Upper lobe of left lung (tissue), 6 donors: ENCODE measurements around the gene IGHMBP2. TPM values are rescaled to one million over a fixed set of nuclear protein-coding genes. Genes with fewer than 3 reads are reported as not detected.
"Not testable (repeated sequence)": the region's sequence is repeated elsewhere in the genome, so short reads cannot be mapped to it uniquely, and the experiment has no call there.

Experiments
- ATAC-seq, 2 donors: fragments of 200-7000 bp; cut with Tn5 transposase; one replicate each; pipeline ENCODE4 v1.9.1; 2022; ENCODE audit warnings: mild to moderate bottlenecking in 2 of 2, moderate library complexity in 2 of 2; ENCODE audit not compliant: low FRiP score in 2 of 2
- DNase-seq, 2 donors: peaks; one replicate each; pipeline ENCODE4 v3.0.0-alpha.2; 2019 to 2020
- H3K27ac ChIP-seq, 4 donors: fragments of 200-600 bp; sonication (generic); one replicate each; pipeline ENCODE4 v1.5.1; 2016 to 2019
- H3K27me3 ChIP-seq, 4 donors: fragments of 200-600 bp; sonication (generic); one replicate each; pipeline ENCODE4 v1.5.1; 2017 to 2019
- H3K36me3 ChIP-seq, 4 donors: fragments of 200-600 bp; sonication (generic); one replicate each; pipeline ENCODE4 v1.5.1; 2016 to 2019
- H3K4me1 ChIP-seq, 4 donors: fragments of 200-600 bp; sonication (generic); one replicate each; pipeline ENCODE4 v1.5.1; 2018 to 2019
- H3K4me3 ChIP-seq, 4 donors: fragments of 200-600 bp; sonication (generic); one replicate each; pipeline ENCODE4 v1.5.1; 2017 to 2019; ENCODE audit warnings: mild to moderate bottlenecking in 2 of 4, moderate library complexity in 1 of 4
- H3K9me3 ChIP-seq, 4 donors: fragments of 200-600 bp; sonication (generic); one replicate each; pipeline ENCODE4 v1.5.1; 2018 to 2019
- EP300 ChIP-seq, 4 donors: sonication (generic); formaldehyde crosslinking; IDR thresholded peaks; one replicate each; pipeline ENCODE4 v1.5.1; 2017; ENCODE audit warnings: antibody characterized with exemption in 4 of 4, control low read depth in 2 of 4
- POLR2A ChIP-seq, 4 donors: fragments of 450-650 bp; IDR thresholded peaks; one replicate each; pipeline ENCODE4 v1.5.1; 2016 to 2017; ENCODE audit warnings: antibody characterized with exemption in 4 of 4, mild to moderate bottlenecking in 2 of 4
- POLR2AphosphoS5 ChIP-seq, 2 donors: sonication (generic); formaldehyde crosslinking; IDR thresholded peaks; one replicate each; pipeline ENCODE4 v1.5.1; 2017; ENCODE audit warnings: antibody characterized with exemption in 2 of 2
- WGBS, 2 donors: methylation state at CpG; one replicate each; pipeline ENCODE4 v1.1.5; 2017 to 2018; 5-methylcytosine and 5-hydroxymethylcytosine counted together
- total RNA-seq, 6 donors: library from RNA; depleted of rRNA in 4 of 6; stranded (reverse); fragments of >200 nt in 4 of 6; gene quantifications; one replicate each; pipeline versions ENCODE4 v1.1.0 to v1.2.1, GENCODE V29; 2016 to 2021
- TF ChIP-seq, protein P1 (sequence below), 6 experiments: fragments of 450-650 bp in 4 of 6; fragments of 200-600 bp in 2 of 6; sonication (generic) in 2 of 6; IDR thresholded peaks; one replicate each; pipeline ENCODE4 v1.5.1; 2016 to 2019; ENCODE audit warnings: antibody characterized with exemption in 6 of 6
- donor health status: DM: no; HTN: no; CAD: no; lungs with moderate emphysema.
- donor health status: DM: no; HTN: yes; CAD: no; lungs with severe emphysema.

The IGHMBP2 gene
- total RNA-seq, 6 donors from 2014 or later: 11.7 to 84.9 (median 18.9) TPM

DNA sequence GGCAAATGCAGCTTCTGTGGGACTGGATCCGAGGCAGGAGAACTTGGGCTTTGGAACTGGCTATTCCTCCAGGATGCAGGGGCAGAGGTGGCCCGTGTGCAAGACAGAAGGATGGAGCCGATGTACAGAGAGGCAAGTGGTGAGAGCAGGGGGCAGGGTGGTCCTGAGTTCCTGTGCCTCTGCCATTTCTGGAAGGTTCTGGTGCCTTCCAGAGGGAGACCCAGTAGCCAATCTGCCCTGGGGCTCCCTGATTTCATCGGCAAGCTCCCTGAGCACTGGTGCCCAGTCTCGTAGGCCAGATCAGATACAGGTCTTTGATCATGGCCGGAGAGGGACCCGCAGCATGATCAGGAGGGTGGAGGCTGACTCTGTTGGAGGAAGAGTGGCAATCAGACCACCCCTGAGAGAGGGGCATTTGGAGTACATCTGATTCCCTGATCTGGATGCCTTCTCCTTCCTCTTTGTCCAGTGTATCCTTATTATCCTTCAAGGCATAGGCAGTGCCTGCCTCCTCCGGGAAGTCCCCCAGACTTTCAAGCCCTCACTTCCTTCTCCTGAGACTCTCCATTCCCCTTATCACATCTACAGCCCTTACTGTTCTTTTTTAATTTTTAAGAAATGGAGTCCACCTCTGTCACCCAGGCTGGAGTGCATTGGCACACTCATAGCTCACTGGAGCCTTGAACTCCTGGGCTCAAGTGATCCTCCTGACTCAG lies 67.4 kb downstream of the IGHMBP2 start:
- H3K27ac ChIP-seq: no peak overlapping the region
- H3K4me3 ChIP-seq: no peak overlapping the region
- H3K4me1 ChIP-seq: no peaks in the 10 kb centered on the region
- DNase-seq (peak in 1 of 2 donors; percentile 4), ATAC-seq (no peak)
- TF ChIP-seq, protein P1, sequence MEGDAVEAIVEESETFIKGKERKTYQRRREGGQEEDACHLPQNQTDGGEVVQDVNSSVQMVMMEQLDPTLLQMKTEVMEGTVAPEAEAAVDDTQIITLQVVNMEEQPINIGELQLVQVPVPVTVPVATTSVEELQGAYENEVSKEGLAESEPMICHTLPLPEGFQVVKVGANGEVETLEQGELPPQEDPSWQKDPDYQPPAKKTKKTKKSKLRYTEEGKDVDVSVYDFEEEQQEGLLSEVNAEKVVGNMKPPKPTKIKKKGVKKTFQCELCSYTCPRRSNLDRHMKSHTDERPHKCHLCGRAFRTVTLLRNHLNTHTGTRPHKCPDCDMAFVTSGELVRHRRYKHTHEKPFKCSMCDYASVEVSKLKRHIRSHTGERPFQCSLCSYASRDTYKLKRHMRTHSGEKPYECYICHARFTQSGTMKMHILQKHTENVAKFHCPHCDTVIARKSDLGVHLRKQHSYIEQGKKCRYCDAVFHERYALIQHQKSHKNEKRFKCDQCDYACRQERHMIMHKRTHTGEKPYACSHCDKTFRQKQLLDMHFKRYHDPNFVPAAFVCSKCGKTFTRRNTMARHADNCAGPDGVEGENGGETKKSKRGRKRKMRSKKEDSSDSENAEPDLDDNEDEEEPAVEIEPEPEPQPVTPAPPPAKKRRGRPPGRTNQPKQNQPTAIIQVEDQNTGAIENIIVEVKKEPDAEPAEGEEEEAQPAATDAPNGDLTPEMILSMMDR (IDR thresholded peaks at IDR 0.05): no peak
- TF ChIP-seq POLR2AphosphoS5 (IDR thresholded peaks at IDR 0.05) (no peak), EP300 (IDR thresholded peaks at IDR 0.05) (no peak), POLR2A (IDR thresholded peaks at IDR 0.05) (no peak)
- 78 to 86% methylated on average over 8 of the region's 8 CpGs for WGBS, 2 donors
- H3K36me3 ChIP-seq: no peaks in the 10 kb centered on the region
- no peaks in the 10 kb centered on the region for H3K9me3 ChIP-seq
- H3K27me3 ChIP-seq: no peaks in the 10 kb centered on the region

DNA sequence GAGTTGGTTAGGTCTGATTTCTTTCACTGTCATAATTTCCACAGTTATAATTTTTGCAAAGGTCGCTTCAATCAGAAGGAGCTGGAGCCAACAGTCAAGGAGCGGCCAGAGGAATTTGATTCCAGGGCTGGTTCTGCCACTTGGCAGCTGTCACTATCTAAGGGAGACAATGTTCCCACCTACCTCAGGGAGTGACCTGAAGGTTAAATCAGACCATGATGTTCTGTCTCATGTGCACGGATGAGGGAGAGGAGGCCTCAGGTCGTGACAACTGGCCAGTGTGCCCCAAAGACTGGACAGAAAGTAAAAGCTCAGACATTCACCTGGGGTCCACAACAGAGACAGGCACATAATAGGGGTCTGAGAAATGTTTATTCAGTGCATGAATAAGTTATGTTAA lies 69.5 kb downstream of the IGHMBP2 start:
- WGBS, 2 donors: 59 to 70% methylated on average over 4 of the region's 4 CpGs
- H3K4me1 ChIP-seq: no peaks in the 10 kb centered on the region
- no peak overlapping the region for H3K4me3 ChIP-seq
- H3K27ac ChIP-seq: no peak overlapping the region
- no peaks in the 10 kb centered on the region for H3K27me3 ChIP-seq
- no peaks in the 10 kb centered on the region for H3K36me3 ChIP-seq
- ATAC-seq (no peak), DNase-seq (peak in 1 of 2 donors; percentile 7)
- TF ChIP-seq, protein P1 (IDR thresholded peaks at IDR 0.05): no peak
- TF ChIP-seq POLR2A (IDR thresholded peaks at IDR 0.05): no peak
- TF ChIP-seq EP300 (IDR thresholded peaks at IDR 0.05): no peak
- no peak for TF ChIP-seq POLR2AphosphoS5 (IDR thresholded peaks at IDR 0.05)
- H3K9me3 ChIP-seq: no peaks in the 10 kb centered on the region

DNA sequence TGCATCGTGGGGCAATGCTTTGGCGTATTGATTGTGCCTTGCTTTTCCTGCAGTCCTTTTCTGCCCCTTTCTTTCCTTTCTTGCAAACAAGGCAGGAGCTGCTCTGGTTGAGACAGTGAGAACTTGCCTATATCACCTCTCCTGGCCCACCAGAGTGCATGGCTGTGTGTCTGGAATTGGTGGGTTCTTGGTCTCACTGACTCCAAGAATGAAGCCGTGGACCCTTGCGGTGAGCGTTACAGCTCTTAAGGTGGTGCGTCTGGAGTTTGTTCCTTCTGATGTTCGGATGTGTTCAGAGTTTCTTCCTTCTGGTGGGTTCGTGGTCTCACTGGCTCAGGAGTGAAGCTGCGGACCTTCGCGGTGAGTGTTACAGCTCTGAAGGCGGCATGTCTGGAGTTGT lies 70.0 kb downstream of the IGHMBP2 start:
- not testable (repeated sequence) for ATAC-seq, H3K36me3 ChIP-seq, H3K27me3 ChIP-seq, H3K27ac ChIP-seq, H3K4me3 ChIP-seq, H3K9me3 ChIP-seq, H3K4me1 ChIP-seq
- peak in 1 of 2 donors; percentile 3 for DNase-seq
- 92% methylated on average over 12 of the region's 12 CpGs for WGBS, 2 donors

DNA sequence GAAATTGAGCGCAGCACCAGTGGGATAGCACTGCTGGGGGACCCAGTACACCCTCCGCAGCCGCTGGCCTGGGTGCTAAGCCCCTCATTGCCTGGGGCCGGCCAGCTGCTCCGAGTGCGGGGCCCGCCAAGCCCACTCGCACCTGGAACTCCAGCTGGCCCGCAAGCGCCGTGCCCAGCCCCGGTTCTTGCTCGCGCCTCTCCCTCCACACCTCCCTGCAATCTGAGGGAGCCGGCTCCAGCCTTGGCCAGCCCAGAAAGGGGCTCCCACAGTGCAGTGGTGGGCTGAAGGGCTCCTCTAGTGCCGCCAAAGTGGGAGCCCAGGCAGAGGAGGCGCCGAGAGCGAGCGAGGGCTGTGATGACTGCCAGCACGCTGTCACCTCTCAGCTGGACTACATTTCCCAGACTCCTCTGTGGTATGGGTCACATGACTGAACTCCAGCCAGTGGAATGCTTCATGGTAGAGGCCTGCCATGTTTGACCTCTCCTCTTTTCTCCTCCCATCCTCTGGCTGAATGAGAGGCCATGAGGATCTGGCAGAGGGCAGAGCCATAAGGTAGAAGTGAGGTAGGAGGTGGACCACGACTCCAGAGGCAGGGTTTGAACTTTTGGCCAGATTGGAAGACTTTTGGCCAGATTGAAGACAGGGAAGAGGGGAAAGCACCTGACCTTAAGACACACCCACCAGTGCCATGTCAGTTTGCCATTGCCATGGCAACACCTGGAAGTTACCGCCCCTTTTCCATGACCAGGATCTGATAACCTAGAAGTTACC lies 70.9 kb downstream of the IGHMBP2 start:
- DNase-seq: peak; percentile 17 to 74
- ATAC-seq: no peak
- H3K4me1 ChIP-seq: no peaks in the 10 kb centered on the region
- WGBS, 2 donors: 94 to 98% methylated on average over 2 to 23 of the region's 23 CpGs
- no peak overlapping the region for H3K4me3 ChIP-seq
- no peaks in the 10 kb centered on the region for H3K27me3 ChIP-seq
- no peaks in the 10 kb centered on the region for H3K9me3 ChIP-seq
- H3K27ac ChIP-seq: no peak overlapping the region
- TF ChIP-seq POLR2AphosphoS5 (IDR thresholded peaks at IDR 0.05): no peak
- TF ChIP-seq, protein P1 (IDR thresholded peaks at IDR 0.05): no peak
- no peak for TF ChIP-seq EP300 (IDR thresholded peaks at IDR 0.05)
- TF ChIP-seq POLR2A (IDR thresholded peaks at IDR 0.05): no peak
- no peaks in the 10 kb centered on the region for H3K36me3 ChIP-seq

DNA sequence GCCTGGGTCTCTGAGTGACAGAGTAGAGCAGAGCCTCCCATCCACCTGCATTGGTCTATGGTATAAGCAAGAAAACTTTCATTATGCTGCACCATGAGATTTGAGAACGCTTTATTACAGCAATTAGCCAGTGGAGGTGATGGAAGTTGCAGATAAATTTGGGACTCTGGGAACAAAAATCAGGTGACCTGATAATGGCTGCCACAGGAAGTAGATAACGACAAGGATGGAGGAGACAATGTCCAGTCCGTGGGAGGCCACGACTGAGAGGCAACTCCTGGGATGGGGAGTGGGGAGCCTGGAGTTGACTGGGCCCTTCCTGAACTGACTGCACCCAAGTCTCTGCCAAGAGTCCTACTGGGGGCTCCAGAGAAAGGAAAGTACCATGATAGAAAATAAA lies 72.4 kb downstream of the IGHMBP2 start:
- no peaks in the 10 kb centered on the region for H3K36me3 ChIP-seq
- H3K4me3 ChIP-seq: no peak overlapping the region
- peak in 1 of 2 donors; percentile 10 for DNase-seq
- TF ChIP-seq EP300 (IDR thresholded peaks at IDR 0.05) (no peak), POLR2AphosphoS5 (IDR thresholded peaks at IDR 0.05) (no peak), POLR2A (IDR thresholded peaks at IDR 0.05) (no peak)
- TF ChIP-seq, protein P1 (IDR thresholded peaks at IDR 0.05): no peak
- ATAC-seq: no peak
- H3K27ac ChIP-seq: no peak overlapping the region
- no peaks in the 10 kb centered on the region for H3K4me1 ChIP-seq
- 57 to 66% methylated on average over 4 of the region's 4 CpGs for WGBS, 2 donors
- no peaks in the 10 kb centered on the region for H3K27me3 ChIP-seq
- H3K9me3 ChIP-seq: no peaks in the 10 kb centered on the region
